Cardiac fibroblast (primary cell): ENCODE measurements around the gene HEPH.

ENCODE experiments used
- DNase-seq, 2 donors: peaks; one replicate each; pipeline versions ENCODE4 v3.0.0 to v3.0.0-alpha.2; 2010; ENCODE audit warnings: low read depth in 2 of 2
- H3K4me3 ChIP-seq, 2 donors: replicated peaks in 1 of 2; 1 replicate in 1 of 2; 2 replicates in 1 of 2; pipeline ENCODE4 v1.5.1; 2011; ENCODE audit warnings: low read depth in 2 of 2, low read length in 2 of 2, mild to moderate bottlenecking in 2 of 2, moderate library complexity in 1 of 2
- TF ChIP-seq, protein P1 (sequence below): IDR thresholded peaks from one replicate; pipeline ENCODE4 v1.5.1; 2011; ENCODE audit warnings: low read depth, mild to moderate bottlenecking, low read length, inconsistent platforms

HEPH gene

DNA sequence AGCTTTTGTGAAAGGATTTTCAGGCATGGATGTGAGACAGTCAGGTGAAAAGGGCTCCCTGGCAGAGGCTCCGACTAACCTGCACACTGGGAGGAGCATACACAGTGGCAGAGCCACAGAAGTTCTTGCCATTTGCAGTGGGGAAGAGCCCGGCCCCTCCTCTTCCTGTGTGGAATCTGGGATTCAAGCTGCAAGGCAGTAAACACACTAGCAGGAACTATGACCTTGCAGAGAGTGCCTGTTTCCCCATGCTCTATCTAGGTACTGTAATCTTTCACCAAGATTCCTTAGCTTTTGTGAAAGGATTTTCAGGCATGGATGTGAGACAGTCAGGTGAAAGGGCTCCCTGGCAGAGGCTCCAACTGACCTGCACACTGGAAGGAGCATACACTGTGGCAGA lies 19.8 kb upstream of the HEPH start:
- TF ChIP-seq, protein P1, sequence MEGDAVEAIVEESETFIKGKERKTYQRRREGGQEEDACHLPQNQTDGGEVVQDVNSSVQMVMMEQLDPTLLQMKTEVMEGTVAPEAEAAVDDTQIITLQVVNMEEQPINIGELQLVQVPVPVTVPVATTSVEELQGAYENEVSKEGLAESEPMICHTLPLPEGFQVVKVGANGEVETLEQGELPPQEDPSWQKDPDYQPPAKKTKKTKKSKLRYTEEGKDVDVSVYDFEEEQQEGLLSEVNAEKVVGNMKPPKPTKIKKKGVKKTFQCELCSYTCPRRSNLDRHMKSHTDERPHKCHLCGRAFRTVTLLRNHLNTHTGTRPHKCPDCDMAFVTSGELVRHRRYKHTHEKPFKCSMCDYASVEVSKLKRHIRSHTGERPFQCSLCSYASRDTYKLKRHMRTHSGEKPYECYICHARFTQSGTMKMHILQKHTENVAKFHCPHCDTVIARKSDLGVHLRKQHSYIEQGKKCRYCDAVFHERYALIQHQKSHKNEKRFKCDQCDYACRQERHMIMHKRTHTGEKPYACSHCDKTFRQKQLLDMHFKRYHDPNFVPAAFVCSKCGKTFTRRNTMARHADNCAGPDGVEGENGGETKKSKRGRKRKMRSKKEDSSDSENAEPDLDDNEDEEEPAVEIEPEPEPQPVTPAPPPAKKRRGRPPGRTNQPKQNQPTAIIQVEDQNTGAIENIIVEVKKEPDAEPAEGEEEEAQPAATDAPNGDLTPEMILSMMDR: no peak
- H3K4me3 ChIP-seq: no peak overlapping the region
- DNase-seq: no peak

- no peak for DNase-seq
- TF ChIP-seq, protein P1: no peak
- no peak overlapping the region for H3K4me3 ChIP-seq
These were observed 14.5 kb upstream of the HEPH start for GRCh38 chrX:66149519-66149918.

DNA sequence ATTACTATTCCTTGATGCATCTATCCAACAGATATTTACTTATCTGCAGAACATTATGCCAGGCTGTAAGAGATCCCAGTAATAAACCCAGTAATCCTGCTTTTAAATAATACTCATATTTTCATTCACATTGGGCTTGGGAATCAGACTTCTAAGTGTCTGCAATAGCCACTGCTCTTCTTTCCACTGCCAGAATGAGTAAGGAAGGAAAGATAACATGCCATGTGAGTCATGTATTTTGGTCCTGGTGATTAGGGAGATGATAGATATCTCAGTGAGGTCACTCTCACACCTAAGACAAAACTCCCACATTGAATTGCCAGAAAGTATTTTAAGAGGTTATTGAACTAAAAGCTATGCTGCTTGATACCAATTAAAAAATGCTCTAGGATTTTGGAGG lies 13.9 kb upstream of the HEPH start:
- TF ChIP-seq, protein P1: no peak
- DNase-seq: no peak
- H3K4me3 ChIP-seq: no peak overlapping the region

GRCh38 chrX:66162331-66162822 lies 1.7 kb upstream of the HEPH start:
- H3K4me3 ChIP-seq: no peak overlapping the region
- TF ChIP-seq, protein P1: no peak
- no peak for DNase-seq

- DNase-seq: no peak
- TF ChIP-seq, protein P1: no peak
- H3K4me3 ChIP-seq: no peak overlapping the region
These were observed 600 bp upstream of the HEPH start for GRCh38 chrX:66163447-66163846.

GRCh38 chrX:66164470-66164869 lies 423 bp downstream of the HEPH start:
- TF ChIP-seq, protein P1: no peak
- no peak for DNase-seq
- peak overlapping the region; percentile 29 to 34 for H3K4me3 ChIP-seq

DNA sequence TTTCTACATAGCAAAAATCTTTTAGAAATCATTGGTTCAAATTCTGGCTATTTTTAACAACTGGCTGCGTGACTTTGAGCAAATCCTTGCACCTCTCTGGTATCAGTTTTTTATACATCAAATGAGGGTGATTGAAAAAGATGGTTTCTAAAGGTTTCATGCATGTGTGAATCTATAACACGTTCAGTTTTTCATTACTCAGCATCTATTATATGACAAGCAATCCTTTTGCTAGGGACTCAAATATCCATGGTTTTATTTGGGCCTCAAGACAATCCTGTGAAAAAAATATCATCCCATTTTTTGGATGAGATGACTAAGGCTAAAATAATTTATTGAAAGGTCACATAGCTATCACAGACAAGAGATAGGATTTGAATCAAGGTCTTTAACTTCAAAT lies 884 bp downstream of the HEPH start:
- TF ChIP-seq, protein P1: no peak
- H3K4me3 ChIP-seq: no peak overlapping the region
- no peak for DNase-seq
